Measurements from ENCODE around the gene GGTLC3.
"Not testable (repeated sequence)": the region's sequence is repeated elsewhere in the genome, so short reads cannot be mapped to it uniquely, and the experiment has no call there.

Gene GGTLC3

GRCh38 chr22:18512378-18512777 lies 5.6 kb downstream of the GGTLC3 start:
- not testable (repeated sequence) for DNase-seq

- DNase-seq = not testable (repeated sequence)
Observed at GRCh38 chr22:18511327-18511726, 6.6 kb downstream of the GGTLC3 start.

- DNase-seq = not testable (repeated sequence)
Observed at GRCh38 chr22:18496227-18496626, 21.7 kb downstream of the GGTLC3 start.
